ENCODE data around the gene CCDC178. TPM values are rescaled to one million over a fixed set of nuclear protein-coding genes. Genes with fewer than 3 reads are reported as not detected.

Gene CCDC178
- total RNA-seq, 2 donors from 2014 or later: 0.22 to 0.29 TPM

GRCh38 chr18:33020877-33021276, 419.6 kb downstream of the CCDC178 start:
- H3K27ac Mint-ChIP-seq: no peak overlapping the region

GRCh38 chr18:33014060-33014796, 426.3 kb downstream of the CCDC178 start:
- Histone ChIP-seq H3K9me3 (ENCODE audit: control insufficient read depth, low read length) (no peaks in the 10 kb centered on the region), H3K4me1 (ENCODE audit: control insufficient read depth, insufficient read depth, low read length) (peaks cover 14% of the 10 kb centered on the region), H3K27ac (ENCODE audit: low read depth, low read length) (no peak overlapping the region), H3K27me3 (ENCODE audit: control insufficient read depth, insufficient read depth, low read length, poor library complexity, severe bottlenecking) (no peaks in the 10 kb centered on the region), H3K36me3 (ENCODE audit: control insufficient read depth, insufficient read depth, low read length) (no peaks in the 10 kb centered on the region), H3K4me3 (ENCODE audit: low read length) (peak overlapping the region; percentile 54), H3K9ac (ENCODE audit: extremely low read depth, low read length, poor library complexity, severe bottlenecking) (no peak overlapping the region)
- 61 to 70% methylated on average over 3 to 5 of the region's 5 CpGs for WGBS, 2 experiments (ENCODE audit: insufficient coverage in 1 of 2, insufficient read length in 1 of 2)
- no peak for TF ChIP-seq CTCF (conservative IDR thresholded peaks at IDR 0.05)
- peaks cover 2% of the 10 kb centered on the region for H3K36me3 Mint-ChIP-seq (ENCODE audit: low read depth)
- H3K27me3 Mint-ChIP-seq (ENCODE audit: insufficient read depth): no peaks in the 10 kb centered on the region
- DNase-seq: peak; percentile 42
- peak overlapping the region; percentile 22 for H3K4me3 Mint-ChIP-seq
- peaks cover 40% of the 10 kb centered on the region for H3K4me1 Mint-ChIP-seq
- H3K9me3 Mint-ChIP-seq: peaks cover 6% of the 10 kb centered on the region
- peak overlapping the region; percentile 53 for H3K27ac Mint-ChIP-seq

More at GRCh38 chr18:33020877-33021276, 419.6 kb downstream of the CCDC178 start:
- Histone ChIP-seq H3K4me3 (ENCODE audit: low read length) (no peak overlapping the region), H3K36me3 (ENCODE audit: control insufficient read depth, insufficient read depth, low read length) (no peaks in the 10 kb centered on the region), H3K27me3 (ENCODE audit: control insufficient read depth, insufficient read depth, low read length, poor library complexity, severe bottlenecking) (no peaks in the 10 kb centered on the region), H3K9ac (ENCODE audit: extremely low read depth, low read length, poor library complexity, severe bottlenecking) (no peak overlapping the region), H3K4me1 (ENCODE audit: control insufficient read depth, insufficient read depth, low read length) (no peaks in the 10 kb centered on the region), H3K27ac (ENCODE audit: low read depth, low read length) (no peak overlapping the region), H3K9me3 (ENCODE audit: control insufficient read depth, low read length) (no peaks in the 10 kb centered on the region)
- TF ChIP-seq CTCF (conservative IDR thresholded peaks at IDR 0.05): no peak
- WGBS, 2 experiments (ENCODE audit: insufficient coverage in 1 of 2, insufficient read length in 1 of 2): 88 to 94% methylated on average over 2 of the region's 2 CpGs
- Mint-ChIP-seq H3K4me3 (no peak overlapping the region), H3K27me3 (ENCODE audit: insufficient read depth) (no peaks in the 10 kb centered on the region), H3K36me3 (ENCODE audit: low read depth) (no peaks in the 10 kb centered on the region), H3K4me1 (no peaks in the 10 kb centered on the region), H3K9me3 (no peaks in the 10 kb centered on the region)
- DNase-seq: no peak

- DNase-seq: peak; percentile 46
- H3K4me1 Mint-ChIP-seq: peaks cover 40% of the 10 kb centered on the region
- H3K27me3 Mint-ChIP-seq (ENCODE audit: insufficient read depth): no peaks in the 10 kb centered on the region
- Histone ChIP-seq H3K4me3 (ENCODE audit: low read length) (peak overlapping the region; percentile 2), H3K27ac (ENCODE audit: low read depth, low read length) (peak overlapping the region; percentile 46), H3K36me3 (ENCODE audit: control insufficient read depth, insufficient read depth, low read length) (no peaks in the 10 kb centered on the region), H3K27me3 (ENCODE audit: control insufficient read depth, insufficient read depth, low read length, poor library complexity, severe bottlenecking) (no peaks in the 10 kb centered on the region), H3K4me1 (ENCODE audit: control insufficient read depth, insufficient read depth, low read length) (peaks cover 14% of the 10 kb centered on the region), H3K9me3 (ENCODE audit: control insufficient read depth, low read length) (no peaks in the 10 kb centered on the region), H3K9ac (ENCODE audit: extremely low read depth, low read length, poor library complexity, severe bottlenecking) (peak overlapping the region; percentile 46)
- 46% methylated on average over 2 of the region's 2 CpGs; no CpG with 5 or more reads in 1 of the 2 experiments for WGBS, 2 experiments (ENCODE audit: insufficient coverage in 1 of 2, insufficient read length in 1 of 2)
- H3K4me3 Mint-ChIP-seq: no peak overlapping the region
- peaks cover 3% of the 10 kb centered on the region for H3K9me3 Mint-ChIP-seq
- H3K36me3 Mint-ChIP-seq (ENCODE audit: low read depth): peaks cover 2% of the 10 kb centered on the region
- peak; percentile 19 for TF ChIP-seq CTCF (conservative IDR thresholded peaks at IDR 0.05)
- peak overlapping the region; percentile 4 for H3K27ac Mint-ChIP-seq
Observed at GRCh38 chr18:33010149-33010548, 430.4 kb downstream of the CCDC178 start.

Data from endodermal cell (in vitro differentiated cells).